HCT116 (cell line): ENCODE measurements around the gene MAML2.

Experiments
- CTCF ChIP-seq, 3 experiments: fragments of 200-600 bp in 1 of 3; sonication (generic) in 1 of 3; IDR thresholded peaks in 2 of 3; conservative IDR thresholded peaks in 1 of 3; 2 replicates each; pipeline ENCODE4 v1.5.1; 2012 to 2017; ENCODE audit warnings: low read depth in 2 of 3, low read length in 2 of 3, antibody characterized with exemption in 1 of 3, borderline replicate concordance in 1 of 3, control low read depth in 1 of 3, mild to moderate bottlenecking in 1 of 3, mixed read lengths in 1 of 3, mixed run types in 1 of 3, moderate library complexity in 1 of 3; ENCODE audit not compliant: insufficient read depth in 1 of 3
- FOSL1 ChIP-seq: IDR thresholded peaks from 2 replicates; pipeline ENCODE4 v1.6.1; 2012; ENCODE audit warnings: low read depth
- POLR2A ChIP-seq: IDR thresholded peaks from 2 replicates; pipeline ENCODE4 v1.7.0; 2011; ENCODE audit warnings: borderline replicate concordance; ENCODE audit not compliant: insufficient read depth, insufficient read length; ENCODE audit errors: extremely low read depth
- RAD21 ChIP-seq: IDR thresholded peaks from 2 replicates; pipeline ENCODE4 v1.6.1; 2012; ENCODE audit warnings: low read depth, mild to moderate bottlenecking
- YY1 ChIP-seq: IDR thresholded peaks from 2 replicates; pipeline ENCODE4 v1.6.1; 2011; ENCODE audit warnings: low read length, low read depth, moderate library complexity, mild to moderate bottlenecking; ENCODE audit not compliant: insufficient replicate concordance; ENCODE audit errors: extremely low read depth
- TF ChIP-seq, protein P1 (sequence below): IDR thresholded peaks from 2 replicates; pipeline ENCODE4 v1.6.1; 2012; ENCODE audit warnings: low read depth

- TF ChIP-seq CTCF (IDR thresholded peaks at IDR 0.05 in 2 of 3, conservative IDR thresholded peaks at IDR 0.05 in 1 of 3; ENCODE audit: borderline replicate concordance in 1 of 3, insufficient read depth in 1 of 3, low read depth in 2 of 3, low read length in 2 of 3), result no peak
- TF ChIP-seq YY1, result no peak
- no peak for TF ChIP-seq FOSL1
- no peak for TF ChIP-seq RAD21
- TF ChIP-seq, protein P1, sequence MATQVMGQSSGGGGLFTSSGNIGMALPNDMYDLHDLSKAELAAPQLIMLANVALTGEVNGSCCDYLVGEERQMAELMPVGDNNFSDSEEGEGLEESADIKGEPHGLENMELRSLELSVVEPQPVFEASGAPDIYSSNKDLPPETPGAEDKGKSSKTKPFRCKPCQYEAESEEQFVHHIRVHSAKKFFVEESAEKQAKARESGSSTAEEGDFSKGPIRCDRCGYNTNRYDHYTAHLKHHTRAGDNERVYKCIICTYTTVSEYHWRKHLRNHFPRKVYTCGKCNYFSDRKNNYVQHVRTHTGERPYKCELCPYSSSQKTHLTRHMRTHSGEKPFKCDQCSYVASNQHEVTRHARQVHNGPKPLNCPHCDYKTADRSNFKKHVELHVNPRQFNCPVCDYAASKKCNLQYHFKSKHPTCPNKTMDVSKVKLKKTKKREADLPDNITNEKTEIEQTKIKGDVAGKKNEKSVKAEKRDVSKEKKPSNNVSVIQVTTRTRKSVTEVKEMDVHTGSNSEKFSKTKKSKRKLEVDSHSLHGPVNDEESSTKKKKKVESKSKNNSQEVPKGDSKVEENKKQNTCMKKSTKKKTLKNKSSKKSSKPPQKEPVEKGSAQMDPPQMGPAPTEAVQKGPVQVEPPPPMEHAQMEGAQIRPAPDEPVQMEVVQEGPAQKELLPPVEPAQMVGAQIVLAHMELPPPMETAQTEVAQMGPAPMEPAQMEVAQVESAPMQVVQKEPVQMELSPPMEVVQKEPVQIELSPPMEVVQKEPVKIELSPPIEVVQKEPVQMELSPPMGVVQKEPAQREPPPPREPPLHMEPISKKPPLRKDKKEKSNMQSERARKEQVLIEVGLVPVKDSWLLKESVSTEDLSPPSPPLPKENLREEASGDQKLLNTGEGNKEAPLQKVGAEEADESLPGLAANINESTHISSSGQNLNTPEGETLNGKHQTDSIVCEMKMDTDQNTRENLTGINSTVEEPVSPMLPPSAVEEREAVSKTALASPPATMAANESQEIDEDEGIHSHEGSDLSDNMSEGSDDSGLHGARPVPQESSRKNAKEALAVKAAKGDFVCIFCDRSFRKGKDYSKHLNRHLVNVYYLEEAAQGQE, result no peak
- no peak for TF ChIP-seq POLR2A
These were observed 145.9 kb downstream of the MAML2 start for GRCh38 chr11:96197103-96197502.
